ENCODE data around the gene YBX1. TPM values are rescaled to one million over a fixed set of nuclear protein-coding genes. Genes with fewer than 3 reads are reported as not detected.

YBX1 gene
- total RNA-seq, 1 donor from 2014 or later, result 896 TPM

DNA sequence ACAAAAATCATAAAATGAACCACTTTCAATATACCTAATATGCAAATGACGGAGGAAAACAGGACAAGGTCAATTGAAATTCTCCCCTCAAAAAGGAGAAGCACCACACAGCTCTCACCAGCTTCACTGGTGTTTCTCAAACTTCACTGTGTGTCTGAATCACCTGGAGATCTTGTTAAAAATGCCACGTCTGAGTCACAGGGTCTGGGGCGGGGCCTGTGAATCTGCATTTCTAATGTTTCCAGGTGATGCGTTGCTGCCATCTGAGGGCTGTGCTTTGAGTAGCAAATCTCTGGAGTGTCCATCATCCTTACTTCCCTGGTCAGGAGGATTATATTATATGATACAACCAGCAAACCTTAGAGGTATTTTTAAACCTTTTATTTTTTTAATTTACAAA lies 48.8 kb downstream of the YBX1 start:
- intact Hi-C loops (cut with micrococcal nuclease), result no loop called here
- DNase-seq (no peak), ATAC-seq (no peak)

DNA sequence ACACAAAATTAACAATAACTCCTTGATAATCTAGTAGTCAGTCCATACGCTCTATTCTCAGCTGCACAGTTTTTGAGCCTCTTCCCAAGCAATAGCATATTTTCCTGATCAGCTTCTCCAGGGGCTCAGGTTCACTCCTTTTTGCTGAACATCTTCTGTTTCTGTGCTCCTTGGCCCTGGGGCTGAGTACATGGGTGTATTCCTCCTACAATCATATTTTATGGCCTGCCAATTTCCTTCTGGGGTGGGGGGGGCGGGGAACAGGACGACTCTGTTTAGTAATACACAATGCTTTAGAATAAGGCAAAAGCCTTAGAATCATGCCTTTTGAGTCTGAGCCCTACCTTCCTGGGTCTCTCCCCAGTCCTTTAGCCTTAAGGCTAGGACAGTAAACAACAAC lies 49.4 kb downstream of the YBX1 start:
- ATAC-seq (no peak), DNase-seq (no peak)
- intact Hi-C loops (cut with micrococcal nuclease), result no loop called here

DNA sequence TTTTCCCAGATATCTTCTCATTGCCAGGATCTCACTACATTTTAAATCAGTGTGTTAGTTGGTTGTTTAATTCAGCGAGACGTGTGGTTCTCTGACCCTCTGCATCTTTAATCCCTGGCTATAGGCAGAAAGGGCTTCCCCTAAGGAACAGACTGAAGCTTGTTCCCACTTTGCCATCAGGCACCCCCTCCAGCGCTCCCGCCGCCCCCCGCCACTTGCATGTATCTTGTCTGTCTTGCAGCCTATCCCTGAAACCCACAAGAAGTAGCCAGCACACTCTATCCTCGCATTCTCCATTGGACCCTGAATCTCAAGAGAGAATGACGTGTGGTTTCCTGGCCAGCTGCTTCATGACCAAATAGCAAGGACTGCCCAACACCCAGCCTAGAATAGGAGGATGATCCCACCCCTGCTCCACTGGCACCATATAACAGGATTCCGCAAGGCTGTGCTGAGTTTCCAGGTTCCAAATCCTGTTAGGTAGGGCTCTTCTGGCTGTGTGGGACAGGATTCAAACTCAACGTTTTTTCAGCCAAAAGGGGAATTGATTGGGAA lies 50.0 kb downstream of the YBX1 start:
- no peak for DNase-seq
- no peak for ATAC-seq
- intact Hi-C loops (cut with micrococcal nuclease), result no loop called here

DNA sequence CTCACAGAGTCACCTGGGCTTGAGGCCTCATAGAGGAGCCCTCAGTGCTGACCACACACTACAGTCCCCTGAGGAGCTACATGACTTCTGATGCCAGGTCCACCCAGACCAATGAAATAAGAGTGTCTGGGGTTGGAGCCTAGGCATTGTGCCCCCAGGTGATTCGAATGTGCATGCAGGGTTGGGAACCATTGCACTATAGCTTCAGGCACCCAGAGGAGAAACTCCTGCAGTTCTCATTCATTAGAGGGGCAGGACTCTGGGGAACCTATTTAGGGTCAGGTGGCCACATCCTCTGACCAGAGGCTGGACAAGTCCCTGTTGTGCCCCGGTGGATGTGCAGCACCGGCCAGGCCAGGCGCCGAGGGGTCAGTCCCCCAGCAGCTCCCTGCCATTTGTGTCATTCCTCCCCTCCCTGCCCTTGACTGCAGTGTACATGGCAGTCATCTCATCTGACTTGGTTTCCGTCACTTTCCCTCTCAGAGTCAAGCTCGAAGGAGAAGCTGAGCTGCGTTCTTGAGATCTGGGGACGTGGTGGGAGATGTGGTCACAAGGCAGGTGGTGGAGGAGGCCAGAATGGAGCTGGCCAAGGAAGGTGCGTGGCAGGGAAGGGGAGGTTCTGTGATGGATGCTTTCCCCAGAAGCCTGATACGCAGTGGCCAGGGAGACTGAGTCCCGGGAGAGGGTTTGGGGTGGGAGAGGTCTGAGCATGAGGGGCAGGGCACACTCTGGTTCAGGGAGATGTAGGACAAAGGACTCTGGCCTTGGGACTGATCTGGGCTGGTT lies 51.4 kb downstream of the YBX1 start:
- DNase-seq, result no peak
- no peak for ATAC-seq
- intact Hi-C loops (cut with micrococcal nuclease), result no loop called here

DNA sequence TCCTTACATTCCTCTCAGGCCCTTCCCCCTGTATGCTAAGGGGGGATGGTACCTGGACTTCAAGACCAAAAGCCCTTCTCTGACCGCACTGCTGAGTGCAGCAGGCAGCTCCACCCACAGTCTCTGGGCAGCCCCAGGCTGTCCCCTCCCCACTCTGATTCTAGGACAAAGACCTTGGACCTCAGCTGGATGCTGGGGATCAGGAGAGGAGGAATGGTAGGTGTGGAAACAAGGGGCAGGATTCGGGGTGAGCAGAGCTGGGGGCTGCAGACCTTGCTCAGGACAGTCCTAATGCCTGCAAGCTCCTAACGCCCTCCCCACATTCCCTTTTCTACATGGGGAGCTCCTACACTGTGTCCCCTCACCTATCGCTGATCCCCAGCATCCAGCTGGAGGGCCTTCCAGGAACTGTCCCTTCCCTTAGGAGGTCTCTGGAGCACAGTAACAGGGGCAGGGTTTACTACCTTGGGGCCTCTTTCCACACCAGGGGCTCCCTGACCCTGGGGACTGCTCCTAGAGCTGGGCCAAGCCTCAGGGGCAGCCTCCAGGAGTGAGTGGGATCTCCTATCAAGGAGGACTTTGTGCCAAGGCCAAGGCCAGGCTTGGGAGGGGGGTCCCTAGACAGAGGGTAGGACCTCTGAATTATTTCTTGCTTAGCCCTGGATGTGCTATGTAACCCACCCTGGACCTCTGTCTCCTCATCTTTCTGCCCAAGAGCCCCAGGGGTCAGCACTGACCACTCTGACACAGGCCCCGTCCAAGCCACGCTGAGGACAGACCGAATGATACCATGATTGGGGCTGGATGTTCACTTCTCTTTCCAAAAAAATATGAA lies 52.2 kb downstream of the YBX1 start:
- ATAC-seq (no peak), DNase-seq (no peak)
- intact Hi-C loops (cut with micrococcal nuclease), result no loop called here

DNA sequence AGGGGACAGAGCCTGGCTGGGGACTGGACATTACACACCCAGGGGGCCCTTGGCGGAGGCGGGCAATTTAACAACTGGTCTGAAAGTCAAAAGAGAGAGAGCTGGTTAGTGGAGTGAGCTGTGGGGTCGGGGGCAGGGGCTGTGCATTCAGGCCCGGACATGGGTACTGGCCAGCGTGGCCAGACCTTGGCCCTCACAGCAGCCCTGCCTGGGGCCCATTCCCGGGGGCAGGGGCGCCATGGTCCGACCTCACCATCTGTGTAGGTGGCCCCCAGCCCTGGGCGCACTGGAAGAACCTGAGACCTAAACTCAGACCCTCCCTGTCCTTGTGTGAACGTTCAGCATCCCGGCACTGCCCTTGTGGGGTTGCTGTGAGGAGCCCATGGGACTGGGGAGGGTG lies 52.8 kb downstream of the YBX1 start:
- DNase-seq, result no peak
- intact Hi-C loops (cut with micrococcal nuclease), result no loop called here
- ATAC-seq, result no peak

DNA sequence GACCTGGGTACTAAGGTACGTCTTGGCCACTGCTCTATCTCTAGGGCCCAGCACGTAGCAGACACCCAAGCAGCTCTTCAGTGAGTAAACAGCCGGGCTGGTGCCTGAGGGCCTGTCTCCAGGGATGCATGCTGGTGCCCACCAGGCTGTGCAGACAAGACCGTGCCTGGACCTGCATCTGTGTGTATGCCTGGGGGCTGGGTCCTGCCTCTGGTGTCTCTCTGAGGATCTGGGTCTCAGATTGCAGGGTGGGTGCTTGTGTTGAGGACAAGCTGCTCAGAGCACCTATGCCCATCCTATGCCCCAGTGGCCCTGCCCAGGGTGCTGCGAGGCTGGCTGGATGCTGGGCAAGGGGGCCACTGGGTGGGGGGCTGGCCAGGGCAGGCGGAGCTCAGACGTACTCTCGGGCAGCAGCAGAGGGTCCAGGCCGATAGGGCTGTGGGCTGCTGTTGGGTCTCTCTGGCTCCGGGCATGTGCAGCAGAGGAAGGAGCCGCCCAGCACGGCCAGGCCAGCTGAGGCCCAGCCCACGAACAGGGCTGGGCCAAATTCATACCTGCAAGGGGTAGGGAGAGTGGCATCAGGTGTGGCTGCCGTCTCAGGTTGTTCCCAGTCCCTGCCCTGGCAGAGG lies 53.4 kb downstream of the YBX1 start:
- no peak for DNase-seq
- intact Hi-C loops (cut with micrococcal nuclease), result no loop called here
- ATAC-seq, result no peak

DNA sequence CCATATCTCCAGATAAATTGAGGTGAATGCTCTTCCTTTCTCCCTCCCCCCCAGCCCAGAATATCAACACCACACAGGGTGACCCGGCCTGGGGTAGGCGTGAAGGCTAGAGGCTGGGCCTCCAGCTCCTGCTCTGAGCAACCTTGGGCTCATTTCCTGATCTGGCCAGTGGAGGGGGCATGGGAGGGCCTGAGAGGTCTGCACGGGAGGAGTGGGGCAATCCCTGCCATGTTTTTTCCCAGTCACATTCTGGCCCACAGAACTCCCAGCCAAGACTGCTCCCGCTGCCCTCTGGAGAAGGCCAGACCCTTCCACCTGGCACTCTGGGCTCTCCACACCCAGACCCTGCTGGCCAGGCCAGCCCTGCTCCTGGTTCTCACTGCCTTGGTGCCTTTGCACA lies 53.9 kb downstream of the YBX1 start:
- DNase-seq, result no peak
- peak; percentile 20 for ATAC-seq
- intact Hi-C loops (cut with micrococcal nuclease), result no loop called here

DNA sequence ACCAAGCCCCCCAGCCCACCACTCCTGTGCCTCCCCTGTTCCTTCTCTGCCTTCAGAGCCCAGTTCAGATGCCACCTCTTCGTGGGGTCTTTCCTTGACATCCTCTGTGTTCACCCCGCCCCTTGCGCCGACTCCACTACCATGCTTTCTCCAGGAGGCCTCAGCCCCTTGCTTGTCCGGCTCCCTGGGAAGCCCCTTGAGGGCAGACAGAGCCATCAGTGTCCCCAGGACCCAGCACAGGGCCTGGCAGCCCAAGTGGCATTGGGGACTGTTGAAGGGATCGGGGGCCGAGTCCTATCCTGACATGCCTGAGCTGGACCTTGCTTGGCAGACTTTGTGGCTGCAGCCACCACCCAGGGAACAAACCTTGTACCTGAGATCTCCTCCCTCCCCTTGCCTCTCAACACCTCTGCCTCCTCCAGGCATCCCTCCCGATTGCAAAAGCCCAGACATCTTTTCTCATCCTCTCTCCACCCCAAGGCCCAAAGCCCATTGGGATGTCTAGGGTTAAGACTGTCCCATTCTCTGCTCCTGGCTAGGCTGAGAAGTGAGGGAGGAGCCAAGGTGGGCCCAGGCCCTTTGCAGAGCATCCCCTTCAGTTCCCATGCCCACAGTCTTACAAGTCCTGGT lies 54.5 kb downstream of the YBX1 start:
- intact Hi-C loops (cut with micrococcal nuclease), result no loop called here
- DNase-seq, result no peak

DNA sequence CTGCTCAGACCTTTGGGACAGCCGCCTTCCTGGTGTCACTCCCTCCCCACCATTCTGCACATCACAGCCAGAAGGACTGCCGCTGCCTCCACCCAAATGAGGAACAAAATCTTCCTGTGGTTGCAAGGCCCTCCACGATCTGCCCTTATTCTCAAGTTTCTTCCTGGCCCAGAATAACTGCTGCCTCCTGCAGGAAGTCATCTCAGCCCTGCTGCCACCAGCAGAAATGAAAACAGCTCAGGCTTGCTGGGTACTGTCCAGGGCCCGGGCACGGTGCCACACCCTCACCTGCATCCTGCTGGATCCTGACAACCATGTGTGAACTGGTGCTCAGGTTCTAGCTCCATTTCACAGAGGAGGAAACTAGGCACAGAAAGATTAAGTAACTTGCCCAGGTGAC lies 55.0 kb downstream of the YBX1 start:
- ATAC-seq (peak; percentile 46), DNase-seq (no peak)
- intact Hi-C loops (cut with micrococcal nuclease), result no loop called here

More for the DNA sequence above, 54.5 kb downstream of the YBX1 start:
- no peak for ATAC-seq

DNA sequence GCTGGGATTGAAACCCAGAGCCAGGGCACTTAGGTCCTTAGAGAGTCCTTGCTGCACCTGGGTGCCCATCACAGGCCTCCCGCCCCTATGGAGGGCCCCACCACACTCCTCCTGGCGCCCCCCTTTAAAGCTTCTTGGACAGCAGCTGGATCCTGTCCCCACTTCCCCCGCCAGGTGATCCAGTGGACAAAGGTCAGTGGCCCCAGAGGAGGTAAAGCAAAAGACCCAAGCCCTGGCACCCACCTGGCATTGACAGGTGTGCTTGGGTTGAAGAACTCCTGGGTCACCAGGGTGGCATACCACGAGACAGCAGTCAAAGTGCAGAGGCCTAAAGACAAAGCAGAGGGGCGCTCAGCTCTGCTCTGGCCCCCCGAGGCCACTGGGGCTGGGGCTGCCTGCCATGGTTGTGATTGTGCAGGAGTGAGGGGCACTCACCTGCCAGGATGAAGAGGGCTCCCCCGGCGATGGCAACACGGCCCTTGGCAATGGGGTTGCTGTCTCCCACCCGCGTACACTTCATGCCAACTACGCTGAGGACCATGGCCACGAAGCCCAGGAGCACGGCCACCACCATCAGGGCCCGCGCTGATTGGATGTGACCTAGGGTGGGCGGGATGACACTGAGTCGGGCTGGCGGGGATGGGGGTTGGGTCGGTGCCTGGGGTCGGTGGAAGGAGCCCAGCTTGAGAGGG lies 55.9 kb downstream of the YBX1 start:
- DNase-seq, result no peak
- no peak for ATAC-seq
- intact Hi-C loops (cut with micrococcal nuclease), result no loop called here

DNA sequence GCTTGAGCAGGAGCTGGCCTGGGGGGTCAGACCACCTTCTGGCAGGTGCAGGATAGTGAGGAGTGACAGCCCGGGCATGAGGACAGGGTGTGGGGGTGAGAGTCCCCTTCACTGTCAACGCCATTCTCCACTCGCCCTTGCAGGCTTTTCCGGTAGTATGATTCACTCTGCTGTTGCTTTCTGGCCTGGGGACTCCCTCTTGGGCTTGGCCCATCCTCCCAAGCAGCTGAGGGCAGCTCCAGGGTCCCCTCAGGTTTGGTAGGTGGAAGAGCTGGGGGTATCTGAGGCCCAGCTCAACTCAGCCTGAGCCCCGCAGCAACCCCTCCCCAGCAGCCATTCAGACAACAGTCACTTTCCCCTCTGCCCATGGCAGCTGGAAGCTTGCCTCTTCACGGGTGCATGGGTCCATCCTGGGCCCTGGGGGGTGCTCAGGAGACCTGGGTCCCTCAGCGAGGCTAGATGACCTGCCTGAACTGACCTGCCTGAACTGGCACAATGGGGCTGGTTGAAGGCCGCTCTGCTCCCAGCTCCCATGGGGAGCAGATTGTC lies 56.5 kb downstream of the YBX1 start:
- no peak for ATAC-seq
- DNase-seq, result no peak
- intact Hi-C loops (cut with micrococcal nuclease), result no loop called here

DNA sequence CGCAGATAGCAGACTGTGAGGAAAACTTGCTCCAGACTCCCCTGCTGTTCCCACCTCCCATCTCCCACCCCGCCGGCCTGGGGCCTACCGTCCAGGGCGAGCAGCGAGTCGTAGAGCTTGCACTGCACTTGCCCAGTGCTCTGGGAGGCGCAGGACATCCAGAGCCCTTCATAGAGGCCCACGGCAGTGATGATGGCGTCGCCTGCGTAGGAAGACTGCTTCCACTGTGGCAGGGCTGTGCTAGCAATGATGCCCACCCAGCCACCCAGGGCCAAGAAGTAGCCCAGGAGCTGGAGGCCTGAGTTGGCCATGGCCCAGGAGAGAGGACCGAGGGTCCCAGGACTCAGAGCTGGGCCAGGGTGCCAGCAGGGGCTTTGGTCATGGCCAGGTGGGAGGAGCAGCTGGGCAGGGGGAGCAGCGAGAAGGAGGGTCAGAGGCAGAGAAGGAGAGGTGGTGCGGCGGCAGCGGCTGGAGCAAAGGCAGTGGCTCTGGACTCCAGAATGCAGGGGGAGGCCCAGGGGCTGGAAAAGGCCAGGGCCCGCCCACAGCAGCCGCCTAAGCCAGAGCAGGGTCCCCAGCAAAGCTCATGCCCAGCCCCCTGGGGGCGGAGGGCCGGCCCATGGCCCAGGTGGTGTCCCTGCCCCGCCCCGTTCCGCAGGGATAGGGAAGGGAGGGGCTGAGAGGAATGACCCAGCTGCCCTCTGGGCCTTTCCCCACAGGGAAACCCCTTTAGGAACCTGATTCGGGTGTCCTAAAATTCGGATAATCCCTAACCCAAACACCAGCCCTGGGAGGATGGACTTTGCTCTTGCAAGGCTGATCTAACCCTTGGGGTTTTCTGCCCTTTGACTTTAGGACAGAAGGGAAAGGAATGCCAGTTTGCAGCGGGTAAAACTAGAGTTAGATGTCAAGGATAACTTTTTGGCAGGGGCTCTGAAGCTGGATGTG lies 57.8 kb downstream of the YBX1 start, which contains the start of gene CLDN19:
Gene CLDN19, minus strand, starts transcription at position 484 of the 948 bp plus-strand sequence. Its CDS starts 173 bp downstream, at position 311.
- DNase-seq (no peak), ATAC-seq (no peak)
- intact Hi-C loops (cut with micrococcal nuclease), result loop anchor here (10.0 kb wide), 1 partner anchor 165 kb away; no protein-coding TSS in a partner anchor

DNA sequence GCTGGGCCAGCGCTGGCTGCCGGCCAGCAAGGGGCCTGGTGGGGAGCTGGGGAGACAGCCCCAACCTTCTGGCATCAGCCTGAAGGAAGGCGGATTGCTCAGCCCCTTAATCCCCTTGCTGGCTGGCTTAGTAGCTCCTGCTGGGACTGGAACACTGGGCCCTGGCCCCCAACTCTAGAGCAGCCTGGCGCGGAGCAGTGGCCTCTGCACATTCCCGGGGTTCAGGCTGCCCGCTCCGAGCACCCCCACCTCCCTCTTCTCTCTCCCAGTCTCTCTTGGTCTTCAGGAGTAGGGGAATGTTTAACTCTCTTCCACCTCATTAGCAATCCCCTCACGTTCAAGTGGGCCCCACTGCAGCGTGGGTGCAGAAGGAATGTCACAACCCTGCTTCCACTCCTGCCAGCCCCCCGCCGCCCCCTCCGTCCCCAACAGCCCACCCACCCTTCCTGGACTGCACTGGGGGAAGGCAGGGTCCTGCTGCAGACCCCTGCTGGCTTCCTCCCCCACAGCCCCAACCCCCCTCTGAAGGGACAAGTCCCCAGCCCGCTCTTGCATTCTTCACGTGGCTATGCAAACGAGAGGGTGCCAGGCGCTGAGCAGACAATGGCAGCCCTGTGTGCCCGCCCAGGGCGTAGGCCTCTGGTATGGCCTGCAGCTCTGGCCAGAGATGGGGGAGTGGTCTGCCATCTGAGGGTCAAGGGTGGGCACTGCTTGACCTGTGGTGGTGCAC lies 58.8 kb downstream of the YBX1 start:
- ATAC-seq, result no peak
- intact Hi-C loops (cut with micrococcal nuclease), result loop anchor here (10.0 kb wide), 1 partner anchor 166 kb away; no protein-coding TSS in a partner anchor
- DNase-seq, result no peak

DNA sequence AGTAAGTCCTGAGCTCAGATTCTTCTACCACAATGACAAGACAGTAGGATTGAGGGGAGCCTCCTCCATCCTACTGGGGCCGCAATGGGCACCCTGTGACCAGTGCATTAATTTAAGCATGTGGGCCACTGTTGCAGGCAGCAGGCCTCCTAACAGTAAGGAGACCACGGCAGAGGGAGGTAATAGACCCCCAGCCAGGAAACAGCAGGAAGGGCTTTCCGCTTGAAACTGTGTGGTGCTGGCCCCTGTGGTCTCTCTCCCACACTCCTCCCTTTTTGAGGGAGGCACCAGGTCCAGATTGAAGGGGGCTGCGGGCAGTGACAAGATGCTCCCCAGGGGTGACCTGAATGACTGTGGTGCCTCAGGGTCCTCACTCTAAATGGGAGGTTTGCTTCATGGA lies 59.5 kb downstream of the YBX1 start:
- DNase-seq (no peak), ATAC-seq (no peak)
- intact Hi-C loops (cut with micrococcal nuclease), result loop anchor here (10.0 kb wide), 1 partner anchor 167 kb away; no protein-coding TSS in a partner anchor

DNA sequence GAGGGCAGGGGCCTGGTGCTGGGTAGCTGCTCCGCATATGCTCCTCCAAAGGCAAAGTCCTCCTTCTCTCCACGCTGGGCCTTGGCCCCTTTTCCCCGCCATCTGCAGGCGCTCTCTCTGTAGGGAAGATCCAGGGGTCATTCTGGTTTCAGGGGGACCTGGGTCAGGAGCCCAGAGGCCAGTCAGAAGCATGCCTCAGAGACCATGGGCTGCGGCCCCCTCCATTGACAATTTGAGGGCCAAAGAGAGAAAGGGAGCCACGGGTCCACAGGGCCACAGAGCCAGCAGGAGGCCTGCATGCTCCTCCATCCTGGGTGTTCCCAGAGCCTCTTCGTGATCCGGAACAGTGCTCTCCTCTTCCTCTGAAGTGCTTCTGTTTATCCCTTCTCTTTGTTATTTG lies 59.9 kb downstream of the YBX1 start:
- DNase-seq (no peak), ATAC-seq (no peak)
- intact Hi-C loops (cut with micrococcal nuclease), result loop anchor here (10.0 kb wide), 1 partner anchor 167 kb away; no protein-coding TSS in a partner anchor

All from left ventricle myocardium superior (tissue), 1 donor.